Loucy (cell line): ENCODE results near the gene BARX2.

Experiments used
- H2AFZ ChIP-seq: fragments of 200-600 bp; sonication (generic); 2 replicates; pipeline ENCODE4 v1.6.0; 2016; ENCODE audit warnings: antibody characterized with exemption, mild to moderate bottlenecking, low read length, moderate library complexity
- H3F3A ChIP-seq: fragments of 200-600 bp; 2 replicates; pipeline ENCODE4 v1.6.0; 2016; ENCODE audit warnings: antibody characterized with exemption, low read depth, mild to moderate bottlenecking
- H3K27me3 ChIP-seq: fragments of 200-600 bp; sonication (generic); 2 replicates; pipeline ENCODE4 v1.6.1; 2014; ENCODE audit warnings: low read length, mild to moderate bottlenecking; ENCODE audit not compliant: insufficient read depth, poor library complexity, severe bottlenecking
- H3K36me3 ChIP-seq: fragments of 200-600 bp; sonication (generic); 2 replicates; pipeline ENCODE4 v1.6.1; 2016; ENCODE audit warnings: low read length; ENCODE audit not compliant: insufficient read depth
- H3K4me1 ChIP-seq: fragments of 200-600 bp; sonication (generic); 2 replicates; pipeline ENCODE4 v1.5.1; 2014; ENCODE audit warnings: low read length, mild to moderate bottlenecking; ENCODE audit not compliant: insufficient read depth, poor library complexity, severe bottlenecking
- H3K4me2 ChIP-seq: fragments of 200-600 bp; sonication (generic); 2 replicates; pipeline ENCODE4 v1.6.0; 2014; ENCODE audit warnings: antibody characterized with exemption, low read length, low read depth, mild to moderate bottlenecking; ENCODE audit not compliant: poor library complexity, severe bottlenecking
- H3K4me3 ChIP-seq: fragments of 200-600 bp; sonication (generic); 2 replicates; pipeline ENCODE4 v1.5.1; 2014; ENCODE audit warnings: low read length, mild to moderate bottlenecking, mixed read lengths; ENCODE audit not compliant: poor library complexity, severe bottlenecking
- H3K79me2 ChIP-seq: fragments of 200-600 bp; sonication (generic); 2 replicates; pipeline ENCODE4 v1.6.1; 2014; ENCODE audit warnings: low read length; ENCODE audit not compliant: insufficient read depth
- H3K9ac ChIP-seq: fragments of 200-600 bp; sonication (generic); 2 replicates; pipeline ENCODE4 v1.6.0; 2014; ENCODE audit warnings: mild to moderate bottlenecking, low read depth, low read length, moderate library complexity; ENCODE audit not compliant: poor library complexity, severe bottlenecking
- H3K9me2 ChIP-seq: fragments of 200-600 bp; sonication (generic); replicated peaks from 2 replicates; pipeline ENCODE4 v1.6.1; 2016; ENCODE audit warnings: low read depth, low read length, mixed read lengths
- H3K9me3 ChIP-seq: fragments of 200-600 bp; sonication (generic); 2 replicates; pipeline ENCODE4 v1.6.1; 2014; ENCODE audit warnings: mild to moderate bottlenecking, antibody characterized with exemption, low read length, low read depth; ENCODE audit not compliant: insufficient read depth
- H4K20me1 ChIP-seq: fragments of 200-600 bp; sonication (generic); 2 replicates; pipeline ENCODE4 v1.6.0; 2014; ENCODE audit warnings: antibody characterized with exemption, low read length, mild to moderate bottlenecking; ENCODE audit not compliant: insufficient read depth, poor library complexity, severe bottlenecking
- CTCF ChIP-seq: fragments of 200-600 bp; sonication (generic); conservative IDR thresholded peaks from 2 replicates; pipeline ENCODE4 v1.5.1; 2014; ENCODE audit warnings: mild to moderate bottlenecking, antibody characterized with exemption, low read length
- EZH2phosphoT487 ChIP-seq: fragments of 200-600 bp; IDR thresholded peaks from 2 replicates; pipeline ENCODE4 v1.6.1; 2018; ENCODE audit warnings: antibody characterized with exemption, mild to moderate bottlenecking, moderate library complexity, borderline replicate concordance

The BARX2 gene

GRCh38 chr11:129382583-129382982 lies 6.9 kb downstream of the BARX2 start:
- H4K20me1 ChIP-seq = no peaks in the 10 kb centered on the region
- H3K79me2 ChIP-seq = no peaks in the 10 kb centered on the region
- peaks cover 21% of the 10 kb centered on the region for H3K27me3 ChIP-seq
- no peaks in the 10 kb centered on the region for H3K9me3 ChIP-seq
- H3K4me1 ChIP-seq = no peaks in the 10 kb centered on the region
- no peaks in the 10 kb centered on the region for H3K9me2 ChIP-seq
- no peak overlapping the region for H2AFZ ChIP-seq
- no peak overlapping the region for H3K4me2 ChIP-seq
- H3K4me3 ChIP-seq = no peak overlapping the region
- H3K36me3 ChIP-seq = no peaks in the 10 kb centered on the region
- TF ChIP-seq CTCF (no peak), EZH2phosphoT487 (no peak)
- no peak overlapping the region for H3K9ac ChIP-seq
- H3F3A ChIP-seq = no peaks in the 10 kb centered on the region

GRCh38 chr11:129383060-129383459 lies 7.4 kb downstream of the BARX2 start:
- TF ChIP-seq EZH2phosphoT487 = no peak
- no peak for TF ChIP-seq CTCF
- no peaks in the 10 kb centered on the region for H3F3A ChIP-seq
- H3K27me3 ChIP-seq = peaks cover 16% of the 10 kb centered on the region
- H3K4me1 ChIP-seq = no peaks in the 10 kb centered on the region
- no peaks in the 10 kb centered on the region for H4K20me1 ChIP-seq
- no peak overlapping the region for H2AFZ ChIP-seq
- no peak overlapping the region for H3K9ac ChIP-seq
- H3K4me3 ChIP-seq = no peak overlapping the region
- H3K79me2 ChIP-seq = no peaks in the 10 kb centered on the region
- H3K4me2 ChIP-seq = no peak overlapping the region
- H3K9me3 ChIP-seq = no peaks in the 10 kb centered on the region
- H3K36me3 ChIP-seq = no peaks in the 10 kb centered on the region
- H3K9me2 ChIP-seq = no peaks in the 10 kb centered on the region

GRCh38 chr11:129383502-129383901 lies 7.9 kb downstream of the BARX2 start:
- Histone ChIP-seq H2AFZ (no peak overlapping the region), H3K4me3 (no peak overlapping the region), H3K27me3 (peaks cover 13% of the 10 kb centered on the region), H4K20me1 (no peaks in the 10 kb centered on the region), H3K9me2 (no peaks in the 10 kb centered on the region), H3K36me3 (no peaks in the 10 kb centered on the region), H3K4me2 (no peak overlapping the region), H3K79me2 (no peaks in the 10 kb centered on the region), H3K9ac (no peak overlapping the region), H3K4me1 (no peaks in the 10 kb centered on the region), H3F3A (no peaks in the 10 kb centered on the region), H3K9me3 (no peaks in the 10 kb centered on the region)
- no peak for TF ChIP-seq EZH2phosphoT487

GRCh38 chr11:129384415-129384814 lies 8.8 kb downstream of the BARX2 start:
- TF ChIP-seq EZH2phosphoT487 (no peak), CTCF (no peak)
- H3K36me3 ChIP-seq = no peaks in the 10 kb centered on the region
- no peak overlapping the region for H3K4me2 ChIP-seq
- no peaks in the 10 kb centered on the region for H3K4me1 ChIP-seq
- no peaks in the 10 kb centered on the region for H3K9me2 ChIP-seq
- no peaks in the 10 kb centered on the region for H3K9me3 ChIP-seq
- H3K27me3 ChIP-seq = peaks cover 4% of the 10 kb centered on the region
- H4K20me1 ChIP-seq = no peaks in the 10 kb centered on the region
- no peaks in the 10 kb centered on the region for H3K79me2 ChIP-seq
- no peak overlapping the region for H3K9ac ChIP-seq
- H3F3A ChIP-seq = no peaks in the 10 kb centered on the region
- H2AFZ ChIP-seq = no peak overlapping the region
- H3K4me3 ChIP-seq = no peak overlapping the region
